Measurements from ENCODE around the gene EPAS1. TPM values are rescaled to one million over a fixed set of nuclear protein-coding genes. Genes with fewer than 3 reads are reported as not detected.
A peak's percentile ranks its signal among the peaks of the same experiment; 100 is the strongest.

EPAS1 gene
- total and polyA plus RNA-seq, 9 of the 15 experiments (the other 6 are each of a cell fraction or from before 2014, with no cell fraction given), result 0.25 to 11.2 (median 4.1) TPM

GRCh38 chr2:46315103-46315890 lies 18.1 kb downstream of the EPAS1 start (continued):
- TF ChIP-seq ZBTB40 (IDR thresholded peaks at IDR 0.05) (0 out of 2 replicates have a peak, but pooled peaks have one; percentile 19), ZBTB40 (CRISPR knock-in tag; IDR thresholded peaks at IDR 0.05) (no peak), NBN (IDR thresholded peaks at IDR 0.05; ENCODE audit: low read depth) (peak; percentile 77), MAFG (tag; conservative IDR thresholded peaks at IDR 0.05) (no peak), RBM39 (optimal IDR thresholded peaks at IDR 0.05; ENCODE audit: low read depth, low read length) (no peak), ZBTB11 (CRISPR knock-in tag; IDR thresholded peaks at IDR 0.05) (peak in 1 of 3 experiments; percentile 25; a peak in 1 of 6 replicates), ZBTB33 (CRISPR knock-in tag; IDR thresholded peaks at IDR 0.05) (no peak), TBL1XR1 (IDR thresholded peaks at IDR 0.05; ENCODE audit: low read length in 2 of 2) (peak in 1 of 2 experiments; percentile 82; a peak in 2 of 4 replicates), GATA2 (CRISPR knock-in tag; IDR thresholded peaks at IDR 0.05) (peak; percentile 54), ARNT (IDR thresholded peaks at IDR 0.05) (peak in 1 of 2 experiments; percentile 76; a peak in 2 of 4 replicates)
